GM18499 (cell line): ENCODE data around the gene P3H3.
"Not testable (repeated sequence)": the region's sequence is repeated elsewhere in the genome, so short reads cannot be mapped to it uniquely, and the experiment has no call there.

Experiments
- ATAC-seq: cut with Tn5 transposase; IDR thresholded peaks from one replicate; pipeline ENCODE4 v1.9.1; 2021; ENCODE audit warnings: moderate number of reproducible peaks; ENCODE audit not compliant: insufficient read depth, unreplicated experiment

Gene P3H3

DNA sequence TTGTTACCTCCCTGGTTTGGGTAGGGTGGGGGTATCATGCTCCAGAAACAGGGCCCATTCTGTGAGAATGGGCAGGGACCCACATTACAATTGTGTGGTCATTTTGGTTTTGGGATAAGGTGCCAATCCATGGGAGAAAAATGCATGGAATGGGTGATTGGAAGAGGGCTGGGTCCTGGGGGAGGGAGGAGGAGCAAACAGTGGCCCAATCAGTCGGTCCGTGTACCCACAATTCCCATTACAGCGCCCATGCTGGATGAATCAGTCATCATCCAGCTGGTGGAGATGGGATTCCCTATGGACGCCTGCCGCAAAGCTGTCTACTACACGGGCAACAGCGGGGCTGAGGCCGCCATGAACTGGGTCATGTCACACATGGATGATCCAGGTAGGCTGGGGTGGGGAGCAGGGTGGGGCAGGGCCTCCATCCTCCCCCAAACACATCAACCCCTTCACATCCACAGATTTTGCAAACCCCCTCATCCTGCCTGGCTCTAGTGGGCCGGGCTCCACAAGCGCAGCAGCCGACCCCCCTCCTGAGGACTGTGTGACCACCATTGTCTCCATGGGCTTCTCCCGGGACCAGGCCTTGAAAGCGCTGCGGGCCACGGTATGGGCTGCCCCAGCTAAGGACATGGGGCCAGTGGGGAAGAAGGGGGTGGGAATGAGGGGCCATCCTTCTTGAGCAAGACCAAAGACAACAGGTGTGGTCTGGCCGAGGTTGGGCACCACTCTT is 35.5 kb downstream of the P3H3 start:
- ATAC-seq = no peak

DNA sequence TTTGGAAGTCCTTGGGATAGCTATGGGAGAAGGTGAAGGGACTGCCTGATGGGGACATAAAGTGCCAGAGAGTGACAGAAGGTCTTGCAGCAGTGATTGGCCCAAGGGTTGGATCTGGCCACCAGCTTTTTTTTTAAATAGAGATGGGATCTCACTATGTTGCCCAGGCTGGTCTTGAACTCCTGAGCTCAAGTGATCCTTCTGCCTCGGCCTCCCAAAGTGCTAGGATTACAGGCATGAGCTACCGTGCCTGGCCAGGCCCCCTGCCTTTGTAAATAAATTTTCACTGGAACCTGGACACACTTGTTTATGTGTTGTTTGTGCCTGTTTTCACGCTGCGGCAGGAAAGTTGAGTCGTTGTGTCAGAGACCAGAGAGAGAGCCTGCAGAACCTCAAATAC is 37.1 kb downstream of the P3H3 start:
- not testable (repeated sequence) for ATAC-seq

DNA sequence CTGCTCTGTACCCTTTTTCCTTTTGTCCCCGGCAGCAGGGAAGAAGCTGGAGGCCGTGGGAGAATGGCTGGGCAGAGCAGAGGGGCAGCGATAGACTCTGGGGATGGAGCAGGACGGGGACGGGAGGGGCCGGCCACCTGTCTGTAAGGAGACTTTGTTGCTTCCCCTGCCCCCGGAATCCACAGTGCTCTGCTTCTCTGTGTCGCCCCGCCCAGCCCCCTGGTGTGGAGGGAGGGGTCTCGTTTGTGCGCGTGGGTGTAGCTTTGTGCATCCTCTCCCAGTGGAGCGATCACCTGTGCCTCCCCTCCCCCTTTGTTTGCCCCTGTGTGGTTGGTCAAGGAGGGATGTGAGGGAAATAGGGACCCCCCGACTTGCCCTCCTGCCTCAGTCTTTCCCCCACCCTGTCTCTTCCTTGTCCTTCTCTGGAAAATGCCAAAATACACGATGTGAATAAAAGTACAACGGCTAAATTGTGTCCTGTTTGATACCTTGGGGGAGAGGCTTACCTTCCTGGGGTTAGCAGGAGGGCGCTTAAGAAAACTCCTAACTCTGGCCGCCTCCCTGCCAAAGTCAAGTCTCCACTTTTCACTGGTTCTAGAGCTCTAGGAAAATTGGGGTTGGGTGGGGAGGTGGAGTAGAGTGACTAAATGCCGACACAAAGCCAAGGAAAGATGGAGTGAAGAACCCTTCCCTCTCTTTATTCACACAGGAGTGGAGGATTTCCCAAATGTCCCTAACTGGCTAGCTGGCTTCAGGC is 38.1 kb downstream of the P3H3 start:
- no peak for ATAC-seq

DNA sequence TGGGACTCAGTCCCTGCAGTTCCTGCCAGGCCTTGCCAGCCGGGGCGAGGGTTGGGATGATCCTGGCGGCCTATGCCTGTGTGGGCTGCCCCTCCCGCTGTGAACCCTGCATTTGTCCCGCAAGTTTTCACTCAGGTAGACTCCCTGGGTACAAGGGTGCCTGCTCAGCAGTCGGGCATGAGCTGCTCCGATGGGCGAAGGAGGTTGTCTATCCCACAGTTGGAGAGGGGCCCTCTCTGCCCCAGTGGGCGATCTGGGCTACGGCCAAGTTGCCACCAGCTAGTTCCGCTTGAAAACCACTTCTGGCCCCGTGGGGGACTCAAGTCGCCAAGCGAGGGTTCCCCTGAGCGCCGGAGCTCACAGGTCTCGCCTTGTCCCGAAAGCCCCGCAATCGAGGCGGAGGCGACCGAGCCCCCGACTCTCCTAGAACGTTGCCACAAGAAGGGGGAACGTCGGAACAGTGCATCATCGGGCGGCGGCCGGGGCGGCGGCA is 38.8 kb downstream of the P3H3 start:
- ATAC-seq = no peak

DNA sequence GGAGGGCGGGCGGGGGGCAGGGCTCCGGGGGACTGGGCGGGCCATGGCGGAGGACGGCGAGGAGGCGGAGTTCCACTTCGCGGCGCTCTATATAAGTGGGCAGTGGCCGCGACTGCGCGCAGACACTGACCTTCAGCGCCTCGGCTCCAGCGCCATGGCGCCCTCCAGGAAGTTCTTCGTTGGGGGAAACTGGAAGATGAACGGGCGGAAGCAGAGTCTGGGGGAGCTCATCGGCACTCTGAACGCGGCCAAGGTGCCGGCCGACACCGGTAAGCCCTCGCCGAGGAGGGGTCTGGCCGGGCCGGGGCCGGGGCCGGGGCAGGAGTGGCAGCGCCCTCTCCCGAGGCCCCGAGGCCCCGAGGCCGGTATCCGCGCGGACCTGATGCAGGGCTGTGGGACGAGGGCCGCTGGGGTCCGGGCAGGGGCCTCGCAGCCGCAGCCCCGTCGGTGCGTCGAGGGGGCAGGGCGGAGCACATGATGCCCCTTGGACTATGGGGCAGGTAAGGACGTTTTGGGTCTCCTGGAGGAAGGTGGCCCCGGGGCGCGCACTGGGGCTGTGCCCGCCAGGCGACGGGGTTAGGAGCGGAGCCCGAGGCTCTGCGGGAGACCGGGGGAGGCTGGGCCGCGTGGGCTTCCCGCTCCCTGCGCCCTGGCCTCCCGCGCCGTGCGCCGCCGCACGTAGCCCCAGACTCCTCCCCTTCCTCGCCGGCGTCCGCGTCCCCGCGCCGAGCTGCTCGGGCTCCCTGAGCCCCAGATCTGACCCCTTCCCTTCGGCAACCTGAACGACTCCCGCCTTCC is 39.4 kb downstream of the P3H3 start, which contains the start of gene TPI1:
TPI1 (plus strand) TSS at position 119 of the 798 bp plus-strand sequence; CDS start at position 155, 36 bp downstream.
- no peak for ATAC-seq

DNA sequence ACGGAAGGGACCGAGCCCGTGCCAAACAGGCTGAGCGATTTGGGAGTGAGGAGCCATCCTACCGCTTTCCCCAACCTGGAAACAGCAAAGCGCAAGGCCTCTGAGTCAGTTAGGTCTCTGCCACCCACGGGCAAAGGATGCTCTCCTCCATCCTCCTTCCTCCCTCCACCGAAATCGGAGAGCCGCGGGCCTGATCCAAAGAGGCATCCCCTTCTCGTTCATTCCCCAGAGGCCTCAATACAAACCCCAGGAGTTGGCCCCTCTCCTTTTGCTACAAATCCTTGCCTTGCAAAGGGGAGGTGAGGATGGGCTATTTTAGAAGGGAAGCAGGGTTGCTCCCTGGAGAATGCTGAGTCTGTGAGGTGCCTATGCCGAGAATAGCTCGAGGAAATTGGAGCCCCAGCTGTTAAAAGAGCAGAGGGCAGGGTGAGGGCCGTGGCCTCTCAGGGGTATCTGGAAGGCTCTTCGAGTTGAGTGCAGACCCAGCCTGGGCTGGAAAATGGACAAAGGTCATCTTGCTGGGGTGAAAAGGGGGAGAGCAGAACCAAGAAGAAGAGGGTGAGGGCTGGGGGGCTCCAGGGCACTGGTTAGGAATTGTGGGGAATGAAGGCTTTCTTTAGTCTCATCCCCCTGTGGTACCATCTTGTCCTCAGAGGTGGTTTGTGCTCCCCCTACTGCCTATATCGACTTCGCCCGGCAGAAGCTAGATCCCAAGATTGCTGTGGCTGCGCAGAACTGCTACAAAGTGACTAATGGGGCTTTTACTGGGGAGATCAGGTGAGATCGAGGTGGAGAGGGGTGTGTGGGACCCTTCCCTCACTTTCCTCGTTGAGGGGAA is 40.2 kb downstream of the P3H3 start:
- no peak for ATAC-seq

DNA sequence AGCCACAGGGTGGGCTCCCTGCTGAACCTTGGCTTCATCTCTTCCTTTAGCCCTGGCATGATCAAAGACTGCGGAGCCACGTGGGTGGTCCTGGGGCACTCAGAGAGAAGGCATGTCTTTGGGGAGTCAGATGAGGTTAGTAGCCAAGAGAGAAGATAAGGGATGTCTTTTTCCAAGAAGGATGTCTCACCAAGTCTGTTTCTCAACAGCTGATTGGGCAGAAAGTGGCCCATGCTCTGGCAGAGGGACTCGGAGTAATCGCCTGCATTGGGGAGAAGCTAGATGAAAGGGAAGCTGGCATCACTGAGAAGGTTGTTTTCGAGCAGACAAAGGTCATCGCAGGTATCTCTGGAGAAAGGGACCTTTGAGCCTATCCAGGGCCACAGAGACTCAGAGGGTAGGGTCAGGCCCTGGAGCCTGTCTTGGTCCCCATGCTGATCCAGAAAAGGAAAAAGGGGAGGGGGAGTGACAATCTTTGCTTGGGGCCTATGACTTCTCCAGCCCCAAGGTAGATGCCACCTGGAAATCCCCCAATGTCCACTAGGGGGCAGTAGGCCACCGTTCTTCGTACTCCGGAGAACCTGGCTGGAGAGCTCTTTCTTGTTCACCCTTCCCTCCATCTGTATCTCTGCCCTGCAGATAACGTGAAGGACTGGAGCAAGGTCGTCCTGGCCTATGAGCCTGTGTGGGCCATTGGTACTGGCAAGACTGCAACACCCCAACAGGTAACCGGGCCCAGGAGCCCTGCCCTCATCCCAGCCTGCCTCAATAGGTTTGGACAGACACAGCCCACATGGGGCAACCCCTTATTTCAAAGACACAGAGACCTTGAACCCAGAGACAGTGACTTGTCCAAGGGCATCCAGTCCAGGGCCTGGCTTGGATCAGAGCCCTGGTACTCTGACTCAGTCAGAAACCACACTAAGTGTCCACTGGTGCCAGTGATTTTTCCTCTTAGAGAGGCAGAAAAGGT is 41.1 kb downstream of the P3H3 start:
- ATAC-seq = no peak

DNA sequence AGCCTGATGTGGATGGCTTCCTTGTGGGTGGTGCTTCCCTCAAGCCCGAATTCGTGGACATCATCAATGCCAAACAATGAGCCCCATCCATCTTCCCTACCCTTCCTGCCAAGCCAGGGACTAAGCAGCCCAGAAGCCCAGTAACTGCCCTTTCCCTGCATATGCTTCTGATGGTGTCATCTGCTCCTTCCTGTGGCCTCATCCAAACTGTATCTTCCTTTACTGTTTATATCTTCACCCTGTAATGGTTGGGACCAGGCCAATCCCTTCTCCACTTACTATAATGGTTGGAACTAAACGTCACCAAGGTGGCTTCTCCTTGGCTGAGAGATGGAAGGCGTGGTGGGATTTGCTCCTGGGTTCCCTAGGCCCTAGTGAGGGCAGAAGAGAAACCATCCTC is 42.1 kb downstream of the P3H3 start:
- not testable (repeated sequence) for ATAC-seq

DNA sequence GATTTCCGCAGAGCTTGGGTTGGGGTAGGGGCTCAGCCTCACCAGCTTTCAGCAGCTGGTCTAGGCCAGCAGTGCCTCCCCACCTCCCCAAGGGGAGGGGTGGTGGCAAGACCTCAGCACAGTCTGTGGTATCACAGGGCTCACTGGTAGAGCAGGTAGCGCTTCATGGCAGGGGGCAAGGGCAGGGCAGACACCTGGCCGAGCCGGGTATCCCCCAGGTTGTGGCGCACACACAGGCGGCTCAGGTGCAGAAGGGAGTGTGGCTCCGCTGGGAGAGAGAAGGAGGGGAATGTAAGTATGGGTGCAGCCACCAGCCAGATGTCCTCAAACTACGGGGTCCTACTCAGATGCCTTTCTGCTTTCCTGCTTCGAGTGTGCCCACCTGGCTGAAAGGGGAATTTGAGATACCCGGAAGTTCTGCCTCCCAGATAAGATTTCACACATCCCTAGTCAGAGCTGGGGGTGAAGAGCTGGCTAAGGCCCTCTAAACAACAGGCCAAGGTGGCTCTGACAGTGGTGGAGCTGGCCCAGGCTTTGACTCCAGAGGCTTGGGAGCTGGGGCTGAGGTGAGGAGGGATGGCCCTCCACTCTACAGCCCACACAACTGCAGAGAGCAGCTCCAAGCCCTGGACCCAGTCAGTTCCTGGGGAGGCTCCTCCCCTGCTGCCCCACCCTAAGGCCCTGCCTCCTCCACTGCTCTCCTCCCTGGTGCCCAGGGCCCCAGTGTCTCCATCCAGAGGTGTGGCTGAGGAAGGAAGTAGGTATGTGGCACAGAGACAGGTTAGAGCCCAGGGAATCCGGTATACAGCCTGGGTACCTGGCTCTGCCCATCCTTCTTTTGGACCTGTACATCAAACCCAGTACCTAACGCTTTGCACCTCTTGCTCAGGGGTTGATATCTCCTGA is 43.1 kb downstream of the P3H3 start:
- ATAC-seq = no peak

DNA sequence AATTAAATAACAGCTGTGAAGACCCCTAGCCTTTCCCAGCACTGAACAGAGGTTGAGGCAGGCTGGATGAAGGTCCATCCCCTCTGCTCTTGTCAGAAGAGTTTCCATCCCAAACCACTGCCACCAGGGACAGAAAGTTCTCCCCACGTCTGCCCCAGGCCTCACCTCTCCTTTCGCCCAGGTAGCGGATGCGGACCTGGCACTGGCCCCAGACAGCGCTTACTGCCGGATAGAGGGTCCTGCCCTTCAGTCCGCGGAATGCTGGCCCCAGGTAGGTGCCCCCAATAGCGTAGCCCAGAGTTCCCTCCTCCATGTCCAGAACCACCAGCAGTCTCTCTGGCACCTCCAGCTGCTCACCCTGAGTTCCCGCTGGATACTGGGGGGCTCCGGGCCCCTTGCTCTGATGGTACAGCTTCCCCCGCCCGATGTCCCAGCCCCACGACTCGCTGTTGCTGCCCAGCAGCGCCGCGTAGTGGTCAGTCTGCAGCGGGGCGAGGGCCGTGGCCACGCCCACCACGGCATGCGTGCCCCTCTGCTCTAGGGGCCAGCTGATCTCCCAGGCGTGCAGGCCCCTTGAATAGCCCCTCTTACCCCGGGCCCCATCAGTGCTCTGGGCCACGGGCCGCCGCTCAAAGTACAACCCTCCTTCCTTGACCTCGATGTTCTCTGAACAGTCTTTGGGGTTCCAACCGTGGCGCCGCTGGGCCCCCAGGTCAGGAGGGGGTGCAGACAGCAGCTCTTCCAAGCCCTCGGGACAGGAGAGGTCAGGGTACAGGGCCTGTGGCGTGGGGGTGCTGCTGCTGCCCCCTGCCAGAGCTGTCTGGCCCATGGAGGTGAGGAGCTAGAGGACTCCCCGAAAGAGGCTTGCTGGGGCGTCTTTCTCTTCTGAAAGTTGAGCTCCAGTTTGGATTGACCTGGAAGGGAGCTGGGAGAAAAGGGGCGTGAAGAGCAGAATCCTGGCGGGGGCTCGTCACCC is 44.2 kb downstream of the P3H3 start:
- no peak for ATAC-seq

DNA sequence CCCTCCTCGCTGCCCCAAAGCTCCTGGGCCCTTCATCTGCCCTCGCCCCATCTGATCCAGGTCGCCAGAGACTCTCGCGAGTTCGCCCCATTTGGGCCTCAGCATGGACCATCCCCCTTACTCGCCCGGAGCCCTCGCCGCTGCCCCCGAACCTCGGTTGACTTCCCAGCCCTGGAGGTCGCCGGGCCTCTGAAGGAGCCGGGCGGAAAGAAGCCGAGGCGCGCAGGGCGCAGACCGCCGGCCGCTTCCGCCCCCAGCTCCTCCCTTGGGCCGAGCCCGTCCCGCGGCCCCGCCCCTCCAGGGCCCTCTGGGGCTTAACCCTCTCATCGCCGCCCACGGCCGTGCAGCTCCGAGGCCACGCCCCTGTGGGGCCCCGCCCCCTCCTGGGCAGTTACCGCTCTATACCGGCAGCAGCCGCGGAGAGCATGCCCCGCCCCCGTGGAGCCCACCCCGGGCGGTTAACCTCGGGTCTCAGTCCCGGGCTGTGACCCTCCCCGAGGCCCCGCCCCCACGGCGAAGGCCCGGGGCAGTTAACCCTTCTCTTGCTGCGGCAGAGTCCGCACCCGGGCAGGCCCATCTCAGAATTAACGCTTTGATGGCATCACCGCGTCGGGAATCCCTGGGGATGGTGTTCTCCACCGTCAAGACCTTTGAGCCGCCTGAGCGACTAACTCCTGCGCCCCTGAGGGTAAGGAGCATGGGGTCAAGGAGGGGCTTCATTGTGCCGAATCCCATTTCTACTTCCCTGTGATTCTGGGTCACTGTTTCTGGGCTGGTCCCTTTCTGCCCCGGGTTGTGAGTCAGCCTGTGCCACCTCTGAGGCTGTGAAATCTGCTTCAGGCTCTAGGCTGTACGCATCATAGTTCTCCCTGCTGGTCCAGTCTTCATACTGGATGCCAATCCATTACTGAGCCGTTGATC is 45.1 kb downstream of the P3H3 start, which contains the start of gene SPSB2:
SPSB2 (minus strand) TSS at position 210 of the 921 bp plus-strand sequence. CDS start 402 bp downstream, outside the sequence.
- ATAC-seq = peak; percentile 40

DNA sequence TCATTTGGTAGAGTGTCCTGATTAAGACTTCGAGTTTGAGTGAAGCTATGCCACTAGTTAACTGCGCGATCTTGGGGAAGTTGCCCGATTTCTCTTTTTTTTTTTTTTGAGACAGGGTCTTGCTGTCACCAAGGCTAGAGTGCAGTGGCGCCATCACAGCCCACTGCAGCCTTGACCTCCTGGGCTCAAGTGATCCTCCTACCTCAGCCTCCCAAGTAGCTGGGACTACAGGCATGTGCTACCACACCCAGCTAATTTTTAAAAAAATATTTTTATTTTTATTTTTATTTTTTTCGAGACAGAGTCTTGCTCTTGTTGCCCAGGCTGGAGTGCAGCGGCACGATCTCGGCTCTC is 45.8 kb downstream of the P3H3 start:
- ATAC-seq = not testable (repeated sequence)

DNA sequence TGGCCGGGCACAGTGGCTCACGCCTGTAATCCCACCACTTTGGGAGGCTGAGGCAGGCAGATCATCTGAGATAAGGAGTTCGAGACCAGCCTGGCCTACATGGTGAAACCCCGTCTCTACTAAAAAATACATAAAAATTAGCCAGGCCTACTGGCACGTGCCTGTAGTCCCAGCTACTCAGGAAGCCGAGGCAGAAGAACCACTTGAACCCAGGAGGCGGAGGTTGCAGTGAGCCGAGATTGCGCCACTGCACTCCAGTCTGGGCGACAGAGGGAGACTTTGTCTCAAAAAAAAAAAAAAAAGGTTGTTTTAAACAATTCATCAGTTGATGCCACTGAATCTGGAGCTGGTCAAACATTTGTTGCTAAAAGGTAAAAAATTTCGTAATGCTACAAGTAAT is 51.6 kb downstream of the P3H3 start:
- not testable (repeated sequence) for ATAC-seq

DNA sequence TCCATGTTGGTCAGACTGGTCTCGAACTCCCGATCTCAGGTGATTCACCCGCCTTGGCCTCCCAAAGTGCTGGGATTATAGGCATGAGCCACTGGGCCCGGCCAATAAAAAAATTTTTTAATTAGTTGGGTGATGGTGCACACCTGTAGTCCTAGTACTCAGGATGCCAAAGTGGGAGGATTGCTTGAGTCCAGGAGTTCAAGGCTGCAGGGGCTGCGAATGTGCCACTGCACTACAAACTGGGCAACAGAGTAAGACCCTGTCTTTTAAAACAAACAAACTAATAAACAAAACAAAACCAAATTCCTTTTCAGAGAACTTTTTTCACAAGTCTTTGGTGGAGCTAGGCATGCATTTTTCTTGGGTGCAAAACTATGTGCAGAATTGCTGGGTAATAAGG is 55.0 kb downstream of the P3H3 start:
- no peak for ATAC-seq

DNA sequence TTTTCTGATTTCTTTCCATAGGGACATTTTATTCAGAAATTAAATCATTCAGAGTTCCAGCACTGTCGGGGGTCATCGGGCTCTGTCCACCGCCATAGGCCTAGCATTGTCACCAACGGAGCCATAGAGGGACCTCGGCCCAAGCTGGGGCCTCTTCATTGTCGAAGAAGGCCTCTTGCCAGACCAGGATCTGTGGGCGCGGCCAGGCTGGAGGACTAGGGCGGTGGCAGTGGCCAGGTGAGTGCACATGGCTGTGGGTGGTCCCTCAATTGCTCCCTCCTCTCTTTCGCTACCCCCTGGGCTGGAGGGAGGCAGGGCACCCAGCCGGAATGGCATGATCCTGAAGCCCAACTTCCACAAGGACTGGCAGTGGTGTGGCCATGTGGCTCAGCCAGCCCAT is 55.5 kb downstream of the P3H3 start:
- ATAC-seq = no peak
